Stimulated activated CD8-positive, alpha-beta memory T cell treated with anti-CD3 and anti-CD28 coated beads, Interleukin-7, amount 100 ng/mL, for 24 hours (primary cell): ENCODE data around the gene PCYOX1L.
A peak's percentile ranks its signal among the peaks of the same experiment; 100 is the strongest.

ENCODE experiments used
- DNase-seq: peaks from one replicate; pipeline ENCODE4 v3.0.0-alpha.2; 2020; ENCODE audit warnings: low read depth

Gene PCYOX1L

GRCh38 chr5:149367972-149368645 lies 10.3 kb downstream of the PCYOX1L start:
- no peak for DNase-seq

GRCh38 chr5:149370878-149371277 lies 13.0 kb downstream of the PCYOX1L start:
- no peak for DNase-seq

GRCh38 chr5:149371296-149371962 lies 13.6 kb downstream of the PCYOX1L start:
- DNase-seq = peak; percentile 39

GRCh38 chr5:149372076-149372795 lies 14.4 kb downstream of the PCYOX1L start:
- DNase-seq = no peak

- DNase-seq = no peak
These were observed 15.1 kb downstream of the PCYOX1L start for GRCh38 chr5:149372932-149373331.

- no peak for DNase-seq
These were observed 16.5 kb downstream of the PCYOX1L start for GRCh38 chr5:149374303-149374702.

GRCh38 chr5:149374801-149375200 lies 17.0 kb downstream of the PCYOX1L start:
- no peak for DNase-seq

GRCh38 chr5:149375434-149375833 lies 17.6 kb downstream of the PCYOX1L start:
- DNase-seq = no peak

- no peak for DNase-seq
These were observed 18.3 kb downstream of the PCYOX1L start for GRCh38 chr5:149376104-149376503.

- no peak for DNase-seq
These were observed 19.0 kb downstream of the PCYOX1L start for GRCh38 chr5:149376711-149377447.

- no peak for DNase-seq
These were observed 20.5 kb downstream of the PCYOX1L start for GRCh38 chr5:149378241-149378820.

GRCh38 chr5:149379177-149379761 lies 21.4 kb downstream of the PCYOX1L start, which contains the start of gene IL17B:
IL17B (minus strand) TSS chr5:149379292; CDS start chr5:149379225, 67 bp downstream.
- no peak for DNase-seq

GRCh38 chr5:149379818-149380374 lies 22.1 kb downstream of the PCYOX1L start:
- no peak for DNase-seq

- DNase-seq = no peak
These were observed 22.7 kb downstream of the PCYOX1L start for GRCh38 chr5:149380466-149381121.

GRCh38 chr5:149381261-149381985 lies 23.6 kb downstream of the PCYOX1L start:
- DNase-seq = no peak

- DNase-seq = peak; percentile 61
These were observed 24.1 kb downstream of the PCYOX1L start for GRCh38 chr5:149381986-149382338.

GRCh38 chr5:149382517-149383220 lies 24.8 kb downstream of the PCYOX1L start:
- no peak for DNase-seq

GRCh38 chr5:149383399-149383798 lies 25.6 kb downstream of the PCYOX1L start:
- no peak for DNase-seq

GRCh38 chr5:149386166-149386565 lies 28.3 kb downstream of the PCYOX1L start:
- DNase-seq = no peak
